Measurements from ENCODE around the gene SYNJ1.

SYNJ1 gene

GRCh38 chr21:32727687-32728455 lies at the start of gene SYNJ1:
Gene SYNJ1, minus strand, starts transcription at chr21:32728013. Its CDS starts 1,118 bp downstream, at chr21:32726895.
- peak within 1 kb of the TSS; percentile 80 for H3K27ac ChIP-seq
- TF ChIP-seq ZFX (IDR thresholded peaks at IDR 0.05) (no peak), CTCF (conservative IDR thresholded peaks at IDR 0.05) (no peak)

- TF ChIP-seq ZFX (IDR thresholded peaks at IDR 0.05) = no peak
- TF ChIP-seq CTCF (conservative IDR thresholded peaks at IDR 0.05) = no peak
Measured at GRCh38 chr21:32777269-32777668, 49.5 kb upstream of the SYNJ1 start.

GRCh38 chr21:32776743-32777142 lies 48.9 kb upstream of the SYNJ1 start:
- no peak overlapping the region for H3K27ac ChIP-seq
- TF ChIP-seq ZFX (IDR thresholded peaks at IDR 0.05) (no peak), CTCF (conservative IDR thresholded peaks at IDR 0.05) (no peak)

More at GRCh38 chr21:32777269-32777668, 49.5 kb upstream of the SYNJ1 start:
- H3K27ac ChIP-seq = no peak overlapping the region

- H3K27ac ChIP-seq = peak overlapping the region; percentile 91
Measured at GRCh38 chr21:32773048-32773344, 45.2 kb upstream of the SYNJ1 start.

GRCh38 chr21:32772281-32773047 lies 44.7 kb upstream of the SYNJ1 start:
- peak overlapping the region; percentile 91 for H3K27ac ChIP-seq
- TF ChIP-seq CTCF (conservative IDR thresholded peaks at IDR 0.05) (no peak), ZFX (IDR thresholded peaks at IDR 0.05) (no peak)

- TF ChIP-seq CTCF (conservative IDR thresholded peaks at IDR 0.05) (no peak), ZFX (IDR thresholded peaks at IDR 0.05) (no peak; the same call in 1 of the 2 replicates)
- peak overlapping the region; percentile 91 for H3K27ac ChIP-seq
Measured at GRCh38 chr21:32770871-32771523, 43.2 kb upstream of the SYNJ1 start.

GRCh38 chr21:32768530-32768929 lies 40.7 kb upstream of the SYNJ1 start:
- no peak overlapping the region for H3K27ac ChIP-seq
- no peak for TF ChIP-seq CTCF (conservative IDR thresholded peaks at IDR 0.05)
- TF ChIP-seq ZFX (IDR thresholded peaks at IDR 0.05) = no peak

All from C4-2B (cell line).